C4-2B (cell line): ENCODE data around the gene PPP2R2B.

Source experiments
- H3K27ac ChIP-seq: fragments of 450-650 bp; 2 replicates; pipeline ENCODE4 v1.5.1; 2017
- CTCF ChIP-seq: fragments of 450-650 bp; conservative IDR thresholded peaks from 2 replicates; pipeline ENCODE4 v1.5.1; 2017; ENCODE audit warnings: mild to moderate bottlenecking
- ZFX ChIP-seq: fragments of 450-650 bp; IDR thresholded peaks from 2 replicates; pipeline ENCODE4 v1.6.1; 2017

The PPP2R2B gene

GRCh38 chr5:146588331-146589027 is 290.1 kb downstream of the PPP2R2B start:
- TF ChIP-seq ZFX (no peak), CTCF (no peak)
- H3K27ac ChIP-seq: no peak overlapping the region

GRCh38 chr5:146586752-146587151 is 291.8 kb downstream of the PPP2R2B start:
- no peak overlapping the region for H3K27ac ChIP-seq
- TF ChIP-seq ZFX (no peak), CTCF (no peak)

GRCh38 chr5:146584750-146585149 is 293.8 kb downstream of the PPP2R2B start:
- TF ChIP-seq CTCF: no peak
- TF ChIP-seq ZFX: no peak

GRCh38 chr5:146582051-146582596 is 296.4 kb downstream of the PPP2R2B start:
- TF ChIP-seq ZFX (no peak), CTCF (no peak)
- no peak overlapping the region for H3K27ac ChIP-seq

More at GRCh38 chr5:146584750-146585149, 293.8 kb downstream of the PPP2R2B start:
- no peak overlapping the region for H3K27ac ChIP-seq

GRCh38 chr5:146580237-146580636 is 298.3 kb downstream of the PPP2R2B start:
- H3K27ac ChIP-seq: no peak overlapping the region
- no peak for TF ChIP-seq ZFX
- TF ChIP-seq CTCF: no peak

- TF ChIP-seq CTCF: no peak
- TF ChIP-seq ZFX: no peak
- no peak overlapping the region for H3K27ac ChIP-seq
Measured at GRCh38 chr5:146574713-146575112, 303.8 kb downstream of the PPP2R2B start.

- H3K27ac ChIP-seq: no peak overlapping the region
- TF ChIP-seq ZFX (no peak), CTCF (no peak)
Measured at GRCh38 chr5:146568161-146568560, 310.4 kb downstream of the PPP2R2B start.
